NCI-H1436 (cell line): ENCODE results near the gene ACAD9.

Experiments
- DNase-seq: peaks from one replicate; lab custom pipeline; 2025; lab: John Stamatoyannopoulos, UW

Gene ACAD9

DNA sequence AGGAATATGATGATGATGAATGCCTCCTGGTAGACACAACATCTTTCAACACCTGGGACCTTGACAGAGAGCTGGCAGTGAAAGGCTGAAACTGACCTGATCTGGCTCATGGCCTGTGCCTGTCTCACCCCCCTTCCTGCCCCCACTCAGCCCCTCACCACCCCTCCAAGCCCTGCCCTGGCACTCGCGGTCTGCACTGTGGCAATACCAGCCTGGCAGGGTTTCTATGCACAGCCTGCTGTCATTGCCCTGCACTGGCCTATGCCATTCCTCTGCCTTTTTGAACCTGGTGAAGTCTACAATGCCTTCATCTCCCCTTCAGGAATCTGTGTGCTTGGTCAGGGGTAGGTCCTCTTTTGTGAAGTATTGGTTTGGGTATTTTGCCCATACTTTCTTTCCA, 56.5 kb downstream of the ACAD9 start:
- no peak for DNase-seq

DNA sequence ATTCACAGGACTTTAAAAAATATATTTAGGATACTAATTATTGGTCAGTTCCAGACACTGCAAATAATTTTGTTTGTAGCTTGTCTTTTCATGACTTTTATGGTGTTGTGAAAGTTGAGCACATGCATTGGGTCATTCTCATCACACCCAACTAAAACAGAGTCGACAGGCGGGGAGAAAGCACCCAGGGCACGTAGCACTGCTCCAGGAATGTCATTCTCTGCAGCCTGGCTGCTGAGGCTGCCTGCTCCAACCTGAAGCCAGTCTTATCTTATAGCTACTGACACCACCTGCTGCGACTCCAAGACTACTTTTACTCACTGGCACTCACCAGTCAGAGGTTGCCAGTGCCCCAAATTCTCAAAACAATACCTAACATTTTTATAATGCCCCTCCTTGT, 56.9 kb downstream of the ACAD9 start:
- DNase-seq = no peak

- DNase-seq = no peak
These were observed 60.8 kb downstream of the ACAD9 start for GRCh38 chr3:128940252-128940651.

GRCh38 chr3:128942161-128942952, 62.9 kb downstream of the ACAD9 start:
- DNase-seq = no peak

DNA sequence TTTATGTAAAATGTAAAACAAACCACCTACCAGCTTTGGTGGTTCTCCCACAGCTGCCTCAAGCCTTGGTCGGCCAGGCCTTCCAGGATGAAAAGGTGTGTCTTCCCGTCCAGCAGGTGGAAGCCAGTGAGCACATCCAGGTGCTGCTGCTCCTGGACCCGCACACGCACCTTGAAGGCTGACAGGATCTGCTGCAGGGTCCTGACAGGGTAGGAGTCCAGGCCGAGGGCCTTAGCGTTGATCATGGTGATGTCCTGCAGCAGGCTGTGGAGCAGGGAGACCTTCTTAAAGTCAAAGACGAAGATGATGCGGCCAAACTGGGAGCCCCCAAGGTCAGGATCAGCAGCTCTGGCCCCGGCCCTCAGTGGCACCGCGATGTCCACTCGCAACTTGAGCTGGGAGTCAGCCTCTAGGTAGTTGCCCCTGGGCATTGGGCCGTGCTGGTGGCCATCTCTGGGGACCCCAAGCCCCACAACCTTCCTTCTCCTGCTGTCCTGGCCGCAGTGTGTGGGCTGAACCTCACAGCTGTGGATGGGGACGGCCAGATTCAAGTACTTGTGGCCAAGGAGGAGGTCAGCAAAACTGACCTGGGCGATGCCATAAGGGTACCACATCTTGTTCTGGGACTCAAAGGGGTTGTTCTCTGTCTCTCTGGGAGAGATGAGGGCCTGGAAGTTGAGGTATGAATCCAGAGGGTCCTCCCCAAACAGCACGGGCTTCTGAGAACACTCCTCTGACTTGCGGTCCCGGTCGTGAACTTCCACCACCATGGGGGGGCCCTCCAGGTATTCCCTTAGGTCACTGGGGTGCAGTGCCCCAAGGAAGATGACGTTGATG, 65.8 kb downstream of the ACAD9 start:
- no peak for DNase-seq

DNA sequence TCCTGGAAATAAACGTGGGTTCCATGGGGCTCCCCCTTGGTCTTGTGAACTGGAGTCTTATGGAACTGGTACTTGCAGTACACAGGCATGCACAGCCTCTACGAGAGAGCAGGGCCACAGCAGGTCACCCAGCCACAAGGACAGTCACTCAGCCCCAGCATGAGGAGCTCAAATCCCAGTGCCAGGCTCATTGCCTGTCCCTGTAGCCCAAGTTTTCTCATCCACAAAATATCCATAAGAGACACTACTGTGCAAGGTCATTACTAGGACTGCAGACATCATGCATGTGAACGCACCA, 66.4 kb downstream of the ACAD9 start:
- DNase-seq = no peak

DNA sequence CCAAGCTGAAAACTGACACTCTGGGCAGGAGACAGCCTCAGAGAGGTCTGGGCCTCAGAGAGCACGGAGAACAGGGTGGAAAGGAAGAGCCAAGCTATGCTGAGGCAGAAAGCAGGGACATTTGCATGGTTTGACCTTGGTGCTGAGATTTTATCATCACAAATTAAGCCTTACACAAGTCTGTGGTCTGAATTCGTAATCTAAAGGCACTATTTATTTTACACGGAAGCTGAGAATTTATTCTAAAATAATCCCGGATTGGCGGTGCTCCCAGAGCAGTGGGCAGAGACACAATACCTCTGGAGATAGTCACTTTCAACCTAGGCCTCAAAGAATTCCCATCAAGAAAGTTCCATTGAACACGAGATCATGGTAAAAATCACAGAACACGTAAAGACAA, 67.0 kb downstream of the ACAD9 start:
- no peak for DNase-seq

- no peak for DNase-seq
These were observed 69.7 kb downstream of the ACAD9 start for GRCh38 chr3:128949158-128949557.

GRCh38 chr3:128950223-128950938, 71.0 kb downstream of the ACAD9 start:
- peak; percentile 75 for DNase-seq

DNA sequence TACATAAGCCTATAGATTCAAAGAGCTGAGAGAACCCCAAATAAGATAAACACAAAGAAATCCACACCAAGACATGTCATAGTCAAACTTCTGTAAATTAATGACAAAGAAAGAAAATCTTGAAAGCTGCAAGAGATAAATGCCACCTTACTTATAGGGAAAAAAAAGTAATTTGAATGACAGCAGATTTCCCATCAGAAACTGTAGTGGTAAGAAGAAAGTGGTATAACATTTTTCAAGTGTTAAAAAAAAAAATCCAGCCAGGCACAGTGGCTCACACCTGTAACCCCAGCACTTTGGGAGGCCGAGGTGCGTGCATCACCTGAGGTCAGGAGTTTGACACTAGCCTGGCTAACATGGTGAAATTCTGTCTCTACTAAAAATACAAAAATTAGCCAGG, 77.0 kb downstream of the ACAD9 start:
- no peak for DNase-seq
